KMS-11 (cell line): ENCODE data around the gene PIWIL4.

ENCODE experiments used
- H2AFZ ChIP-seq: fragments of 200-600 bp; sonication (generic); 2 replicates; pipeline ENCODE4 v1.6.1; 2016; ENCODE audit warnings: antibody characterized with exemption, mixed run types, low read depth
- H3K27ac ChIP-seq: fragments of 200-600 bp; sonication (generic); 2 replicates; pipeline ENCODE4 v1.6.1; 2016; ENCODE audit warnings: mild to moderate bottlenecking, mixed run types
- H3K27me3 ChIP-seq: fragments of 200-600 bp; sonication (generic); 2 replicates; pipeline ENCODE4 v1.6.1; 2017; ENCODE audit warnings: mild to moderate bottlenecking, low read depth, mixed run types, moderate library complexity; ENCODE audit not compliant: insufficient read depth
- H3K36me3 ChIP-seq: fragments of 200-600 bp; sonication (generic); 2 replicates; pipeline ENCODE4 v1.6.1; 2017; ENCODE audit warnings: mild to moderate bottlenecking, mixed run types; ENCODE audit not compliant: insufficient read depth
- H3K4me1 ChIP-seq: fragments of 200-600 bp; sonication (generic); 2 replicates; pipeline ENCODE4 v1.6.1; 2016; ENCODE audit warnings: mild to moderate bottlenecking, low read depth, mixed run types; ENCODE audit not compliant: poor library complexity, severe bottlenecking
- H3K4me2 ChIP-seq: fragments of 200-600 bp; sonication (generic); 2 replicates; pipeline ENCODE4 v1.7.0; 2016; ENCODE audit warnings: mild to moderate bottlenecking, mixed run types
- H3K4me3 ChIP-seq: fragments of 200-600 bp; sonication (generic); IDR thresholded peaks from 2 replicates; pipeline ENCODE4 v1.6.1; 2017; ENCODE audit warnings: low read depth, low read length, mixed read lengths; ENCODE audit not compliant: insufficient read depth
- H3K79me2 ChIP-seq: fragments of 200-600 bp; sonication (generic); 2 replicates; pipeline ENCODE4 v1.6.1; 2016; ENCODE audit warnings: low read depth, mixed run types; ENCODE audit not compliant: insufficient read depth
- H3K9ac ChIP-seq: fragments of 200-600 bp; sonication (generic); 2 replicates; pipeline ENCODE4 v1.6.1; 2016; ENCODE audit warnings: mild to moderate bottlenecking, mixed run types
- H4K20me1 ChIP-seq: fragments of 200-600 bp; sonication (generic); 2 replicates; pipeline ENCODE4 v1.6.1; 2016; ENCODE audit warnings: mild to moderate bottlenecking, mixed run types; ENCODE audit not compliant: insufficient read depth
- TF ChIP-seq, protein P1 (sequence below): fragments of 200-600 bp; sonication (generic); conservative IDR thresholded peaks from 2 replicates; pipeline ENCODE4 v1.6.1; 2017; ENCODE audit warnings: low read depth, mild to moderate bottlenecking, antibody characterized with exemption, low read length, moderate library complexity, mixed read lengths

PIWIL4 gene

DNA sequence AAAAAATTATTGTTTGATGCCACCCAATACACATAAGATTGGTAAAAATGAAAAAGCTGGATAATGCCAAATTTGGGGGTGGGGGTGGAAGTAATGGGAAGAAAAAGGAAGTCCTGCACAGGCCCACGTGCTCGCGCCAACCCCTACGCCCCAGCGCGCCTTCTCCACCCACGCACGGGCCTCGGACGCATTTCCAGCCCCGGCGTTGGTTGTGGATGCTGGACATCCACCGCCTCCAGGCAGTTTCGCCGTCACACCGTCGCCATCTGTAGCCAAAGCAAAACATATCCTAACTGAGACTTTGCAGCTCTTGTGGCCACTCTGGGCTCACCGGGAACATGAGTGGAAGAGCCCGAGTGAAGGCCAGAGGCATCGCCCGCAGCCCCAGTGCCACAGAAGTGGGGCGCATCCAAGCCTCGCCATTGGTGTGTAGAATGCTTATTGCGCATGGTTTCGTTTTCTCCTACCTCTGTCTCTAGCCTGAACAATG, at the start of gene PIWIL4:
Gene PIWIL4, plus strand, starts transcription at position 188 of the 490 bp plus-strand sequence. Its CDS starts 151 bp downstream, at position 339.
- H3K4me1 ChIP-seq: no peaks in the 10 kb centered on the region
- H3K27ac ChIP-seq: no peak within 1 kb of the TSS
- H3K36me3 ChIP-seq: no peaks in the 10 kb centered on the region
- H3K4me3 ChIP-seq: no peak within 1 kb of the TSS
- H3K79me2 ChIP-seq: no peaks in the 10 kb centered on the region
- H4K20me1 ChIP-seq: no peaks in the 10 kb centered on the region
- H3K9ac ChIP-seq: no peak within 1 kb of the TSS
- no peak within 1 kb of the TSS for H3K4me2 ChIP-seq
- no peak within 1 kb of the TSS for H2AFZ ChIP-seq
- TF ChIP-seq, protein P1, sequence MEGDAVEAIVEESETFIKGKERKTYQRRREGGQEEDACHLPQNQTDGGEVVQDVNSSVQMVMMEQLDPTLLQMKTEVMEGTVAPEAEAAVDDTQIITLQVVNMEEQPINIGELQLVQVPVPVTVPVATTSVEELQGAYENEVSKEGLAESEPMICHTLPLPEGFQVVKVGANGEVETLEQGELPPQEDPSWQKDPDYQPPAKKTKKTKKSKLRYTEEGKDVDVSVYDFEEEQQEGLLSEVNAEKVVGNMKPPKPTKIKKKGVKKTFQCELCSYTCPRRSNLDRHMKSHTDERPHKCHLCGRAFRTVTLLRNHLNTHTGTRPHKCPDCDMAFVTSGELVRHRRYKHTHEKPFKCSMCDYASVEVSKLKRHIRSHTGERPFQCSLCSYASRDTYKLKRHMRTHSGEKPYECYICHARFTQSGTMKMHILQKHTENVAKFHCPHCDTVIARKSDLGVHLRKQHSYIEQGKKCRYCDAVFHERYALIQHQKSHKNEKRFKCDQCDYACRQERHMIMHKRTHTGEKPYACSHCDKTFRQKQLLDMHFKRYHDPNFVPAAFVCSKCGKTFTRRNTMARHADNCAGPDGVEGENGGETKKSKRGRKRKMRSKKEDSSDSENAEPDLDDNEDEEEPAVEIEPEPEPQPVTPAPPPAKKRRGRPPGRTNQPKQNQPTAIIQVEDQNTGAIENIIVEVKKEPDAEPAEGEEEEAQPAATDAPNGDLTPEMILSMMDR: no peak
- H3K27me3 ChIP-seq: no peaks in the 10 kb centered on the region

DNA sequence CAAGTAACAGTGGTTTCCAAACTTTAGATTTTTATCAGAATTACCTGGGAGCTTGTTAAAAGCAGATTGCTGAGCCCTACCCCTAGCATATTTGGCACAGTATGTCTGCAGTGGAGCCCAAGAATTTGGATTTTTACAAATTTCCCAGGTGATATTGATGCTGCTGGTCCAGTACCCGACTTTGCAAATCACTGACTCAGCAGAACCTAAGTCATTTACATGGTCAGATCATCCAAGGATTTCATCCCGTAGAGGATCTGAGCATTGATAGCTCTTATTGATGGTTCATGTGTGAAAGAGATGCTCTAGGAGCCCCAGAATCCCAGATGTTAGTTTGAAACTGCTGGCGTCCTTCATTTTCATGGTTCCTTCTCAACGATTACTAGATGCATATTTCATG, 48.9 kb upstream of the PIWIL4 start:
- Histone ChIP-seq H3K4me2 (no peak overlapping the region), H3K79me2 (no peaks in the 10 kb centered on the region), H3K9ac (no peak overlapping the region), H3K36me3 (no peaks in the 10 kb centered on the region), H3K4me1 (no peaks in the 10 kb centered on the region), H3K4me3 (no peak overlapping the region), H3K27ac (no peak overlapping the region), H3K27me3 (no peaks in the 10 kb centered on the region), H2AFZ (no peak overlapping the region), H4K20me1 (no peaks in the 10 kb centered on the region)
- TF ChIP-seq, protein P1: no peak

DNA sequence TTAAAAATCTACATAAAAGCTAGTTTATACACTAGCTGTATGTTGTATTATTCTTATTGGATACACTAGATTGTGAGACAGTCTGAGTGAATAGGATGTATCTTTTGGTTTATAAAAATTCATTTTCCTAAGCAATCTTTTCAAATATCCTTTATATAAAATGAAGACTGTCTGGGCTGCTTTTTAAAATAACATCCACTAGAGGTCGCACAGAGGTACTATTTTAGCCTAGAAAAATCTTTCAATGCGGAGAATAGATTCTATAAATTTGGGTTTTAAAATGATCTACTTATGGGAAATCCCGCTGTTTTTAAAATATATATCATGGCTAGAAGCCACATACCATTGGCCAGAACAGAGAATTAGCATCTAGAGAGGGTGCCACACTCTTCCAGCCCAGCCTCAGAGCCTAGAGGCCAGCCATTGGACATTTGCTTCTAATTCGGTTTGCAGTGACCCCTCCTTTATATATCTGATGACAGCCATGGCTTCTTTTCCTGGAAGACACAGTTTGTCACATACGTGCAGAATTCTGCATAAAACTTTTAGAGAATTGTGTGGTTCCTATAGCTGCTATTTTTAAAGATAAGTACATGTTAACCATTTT, 47.6 kb upstream of the PIWIL4 start:
- no peak overlapping the region for H3K9ac ChIP-seq
- H3K4me1 ChIP-seq: peaks cover 8% of the 10 kb centered on the region
- no peaks in the 10 kb centered on the region for H3K27me3 ChIP-seq
- no peaks in the 10 kb centered on the region for H3K79me2 ChIP-seq
- H4K20me1 ChIP-seq: no peaks in the 10 kb centered on the region
- no peak overlapping the region for H3K4me3 ChIP-seq
- no peak overlapping the region for H3K4me2 ChIP-seq
- TF ChIP-seq, protein P1: peak; percentile 63
- no peak overlapping the region for H2AFZ ChIP-seq
- H3K36me3 ChIP-seq: no peaks in the 10 kb centered on the region
- H3K27ac ChIP-seq: no peak overlapping the region

DNA sequence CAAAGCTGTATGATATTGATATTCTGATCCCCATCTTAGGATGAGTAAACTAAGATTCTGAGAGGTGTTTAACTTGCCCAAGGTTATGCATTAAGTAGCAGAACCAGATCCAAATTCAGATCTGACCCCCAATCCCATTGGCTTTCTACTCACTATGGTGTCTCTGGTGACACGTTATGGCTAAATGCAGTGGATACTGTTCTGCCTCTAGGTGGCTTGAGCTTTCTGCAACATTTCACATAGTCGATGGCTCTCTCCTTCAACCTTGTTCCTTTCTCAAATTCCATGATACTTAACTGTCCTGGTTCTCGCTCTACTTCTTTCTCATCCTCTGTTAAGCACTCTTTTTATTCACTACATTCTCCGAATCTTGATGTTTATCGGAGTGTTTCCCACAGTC, 45.5 kb upstream of the PIWIL4 start:
- no peak overlapping the region for H3K9ac ChIP-seq
- no peak overlapping the region for H3K4me2 ChIP-seq
- H3K4me3 ChIP-seq: no peak overlapping the region
- peaks cover 11% of the 10 kb centered on the region for H3K4me1 ChIP-seq
- TF ChIP-seq, protein P1: no peak
- no peak overlapping the region for H2AFZ ChIP-seq
- no peaks in the 10 kb centered on the region for H4K20me1 ChIP-seq
- no peaks in the 10 kb centered on the region for H3K79me2 ChIP-seq
- no peaks in the 10 kb centered on the region for H3K27me3 ChIP-seq
- no peak overlapping the region for H3K27ac ChIP-seq
- no peaks in the 10 kb centered on the region for H3K36me3 ChIP-seq
